Suprapubic skin (tissue), 4 donors: Measurements from ENCODE around the gene LCA5.

Source experiments
- CTCF ChIP-seq, 2 donors: fragments of 200-600 bp in 1 of 2; fragments of 450-650 bp in 1 of 2; sonication (generic) in 1 of 2; IDR thresholded peaks; one replicate each; pipeline ENCODE4 v1.5.1; 2016 to 2019; ENCODE audit warnings: antibody characterized with exemption in 2 of 2, mild to moderate bottlenecking in 1 of 2, moderate library complexity in 1 of 2
- EP300 ChIP-seq: sonication (generic); formaldehyde crosslinking; IDR thresholded peaks from one replicate; pipeline ENCODE4 v1.6.1; 2017; ENCODE audit warnings: antibody characterized with exemption
- POLR2A ChIP-seq, 2 donors: fragments of 450-650 bp; IDR thresholded peaks; one replicate each; pipeline ENCODE4 v1.6.1; 2017; ENCODE audit warnings: antibody characterized with exemption in 2 of 2, mild to moderate bottlenecking in 2 of 2, moderate library complexity in 2 of 2
- POLR2AphosphoS5 ChIP-seq, 3 donors: sonication (generic); formaldehyde crosslinking; IDR thresholded peaks; one replicate each; pipeline ENCODE4 v1.6.1; 2017; ENCODE audit warnings: antibody characterized with exemption in 3 of 3

- TF ChIP-seq CTCF (IDR thresholded peaks at IDR 0.05) (no peak), POLR2A (IDR thresholded peaks at IDR 0.05) (no peak), POLR2AphosphoS5 (IDR thresholded peaks at IDR 0.05) (no peak), EP300 (no peak)
These were observed 73.6 kb downstream of the LCA5 start for GRCh38 chr6:79463621-79464050.
